Keratinocyte (primary cell): ENCODE results near the gene KIF16B. TPM values are rescaled to one million over a fixed set of nuclear protein-coding genes. Genes with fewer than 3 reads are reported as not detected.

Source experiments
- DNase-seq: peaks from one replicate; pipeline ENCODE4 v3.0.0-alpha.2; 2011; ENCODE audit warnings: low read depth, missing footprints, low spot score
- FAIRE-seq: peaks from 2 replicates; lab custom pipeline; 2011; peaks lifted over from hg19 to GRCh38; lab: Jason Lieb, UNC
- H2AFZ ChIP-seq: 2 replicates; pipeline ENCODE4 v1.6.0; 2012; ENCODE audit warnings: low read length, control low read depth, inconsistent platforms; ENCODE audit not compliant: control insufficient read depth
- H3K27ac ChIP-seq: 2 replicates; pipeline ENCODE4 v1.5.1; 2011; ENCODE audit warnings: low read length; ENCODE audit not compliant: control insufficient read depth, insufficient read depth
- H3K27me3 ChIP-seq: 3 replicates; pipeline ENCODE4 v1.6.0; 2011; ENCODE audit warnings: low read length; ENCODE audit not compliant: control insufficient read depth, insufficient read depth; ENCODE audit errors: extremely low read depth
- H3K36me3 ChIP-seq, 2 experiments: 2 replicates in 1 of 2; 3 replicates in 1 of 2; pipeline ENCODE4 v1.5.1; 2011; ENCODE audit warnings: low read length in 2 of 2, mild to moderate bottlenecking in 1 of 2; ENCODE audit not compliant: control insufficient read depth in 2 of 2, insufficient read depth in 2 of 2; ENCODE audit errors: extremely low read depth in 1 of 2
- H3K4me1 ChIP-seq: 3 replicates; pipeline ENCODE4 v1.5.1; 2011; ENCODE audit warnings: low read length; ENCODE audit not compliant: control insufficient read depth, insufficient read depth; ENCODE audit errors: extremely low read depth
- H3K4me2 ChIP-seq: 3 replicates; pipeline ENCODE4 v1.6.0; 2011; ENCODE audit warnings: low read depth, low read length; ENCODE audit not compliant: control insufficient read depth, insufficient read depth; ENCODE audit errors: extremely low read depth
- H3K4me3 ChIP-seq, 3 experiments: fragments of 200-600 bp in 1 of 3; sonication (generic) in 1 of 3; 2 replicates in 2 of 3; 3 replicates in 1 of 3; pipeline ENCODE4 v1.5.1; 2011 to 2016; ENCODE audit warnings: low read length in 3 of 3, mild to moderate bottlenecking in 3 of 3, control low read depth in 2 of 3, inconsistent platforms in 1 of 3, low read depth in 1 of 3, mixed read lengths in 1 of 3, mixed run types in 1 of 3, moderate library complexity in 1 of 3; ENCODE audit not compliant: control insufficient read depth in 2 of 3, insufficient read depth in 2 of 3; ENCODE audit errors: extremely low read depth in 1 of 3
- H3K79me2 ChIP-seq: 2 replicates; pipeline ENCODE4 v1.6.0; 2012; ENCODE audit warnings: low read length; ENCODE audit not compliant: control insufficient read depth, insufficient read depth
- H3K9ac ChIP-seq: 3 replicates; pipeline ENCODE4 v1.6.0; 2011; ENCODE audit warnings: low read length; ENCODE audit not compliant: control insufficient read depth, insufficient read depth; ENCODE audit errors: extremely low read depth
- H3K9me1 ChIP-seq: 3 replicates; pipeline ENCODE4 v1.6.0; 2011; ENCODE audit warnings: low read length; ENCODE audit not compliant: control insufficient read depth, insufficient read depth; ENCODE audit errors: extremely low read depth
- H3K9me3 ChIP-seq: 2 replicates; pipeline ENCODE4 v1.5.1; 2012; ENCODE audit warnings: low read depth, low read length; ENCODE audit not compliant: control insufficient read depth
- H4K20me1 ChIP-seq: 3 replicates; pipeline ENCODE4 v1.6.0; 2011; ENCODE audit warnings: low read length; ENCODE audit not compliant: control insufficient read depth, insufficient read depth; ENCODE audit errors: extremely low read depth
- EZH2 ChIP-seq: IDR thresholded peaks from one replicate; pipeline ENCODE4 v1.6.1; 2012; ENCODE audit warnings: inconsistent platforms, mild to moderate bottlenecking, low read length, moderate library complexity
- dilution Hi-C: fragments of 300-500 bp; cut with MboI; formaldehyde crosslinking; loops from one replicate; pipeline ENCODE4 v1.7.0; 2020; ENCODE audit warnings: low sequenced_read_pairs; ENCODE audit not compliant: extremely low pct_ligation_motif_present
- polyA plus RNA-seq, 5 experiments: library from polyadenylated mRNA; depleted of rRNA in 3 of 5; stranded (reverse) in 3 of 5; stranded (forward) in 1 of 5; unstranded in 1 of 5; fragments of >200 nt; gene quantifications; 1 replicate in 1 of 5; 2 replicates in 3 of 5; 3 replicates in 1 of 5; pipeline versions ENCODE4 v1.2.1 to v1.2.3, GENCODE V29; 2011 to 2012; ENCODE audit warnings: missing spikeins in 2 of 5, low read depth in 1 of 5, low replicate concordance in 1 of 5
- TF ChIP-seq, protein P1 (sequence below), 3 experiments: IDR thresholded peaks in 1 of 3; conservative IDR thresholded peaks in 1 of 3; optimal IDR thresholded peaks in 1 of 3; 2 replicates in 2 of 3; 3 replicates in 1 of 3; pipeline versions ENCODE3 to v1.5.1; 2011; ENCODE audit warnings: low read length in 3 of 3, mild to moderate bottlenecking in 3 of 3, moderate library complexity in 2 of 3, control low read depth in 1 of 3, inconsistent platforms in 1 of 3; ENCODE audit not compliant: insufficient read depth in 2 of 3; ENCODE audit errors: extremely low read depth in 1 of 3

KIF16B gene
- polyA plus RNA-seq, 1 donor (not counting 4 experiments of a cell fraction or from before 2014, with no cell fraction given), result 16.1 TPM

DNA sequence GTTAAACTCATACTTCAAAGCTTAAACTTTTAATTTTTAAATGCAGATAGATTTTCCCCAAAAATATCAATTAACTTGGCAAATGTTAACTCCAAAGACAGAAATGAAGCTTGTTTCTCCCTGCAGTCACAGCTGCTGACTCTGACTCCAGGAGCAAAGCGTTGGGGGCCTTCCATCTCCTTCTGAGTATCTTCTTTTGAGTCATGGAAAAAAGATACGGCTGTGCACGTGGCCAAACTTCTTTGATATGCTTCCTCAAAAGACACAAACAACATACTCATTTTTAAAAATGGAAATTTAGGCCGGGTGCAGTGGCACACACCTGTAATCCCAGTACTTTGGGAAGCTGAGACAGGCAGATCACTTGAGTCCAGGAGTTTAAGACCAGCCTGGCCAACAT, 28.3 kb downstream of the KIF16B start:
- H3K4me3 ChIP-seq, result no peak overlapping the region
- no peak overlapping the region for H3K4me2 ChIP-seq
- H2AFZ ChIP-seq, result no peak overlapping the region
- dilution Hi-C loops, result no loop called here
- TF ChIP-seq, protein P1, sequence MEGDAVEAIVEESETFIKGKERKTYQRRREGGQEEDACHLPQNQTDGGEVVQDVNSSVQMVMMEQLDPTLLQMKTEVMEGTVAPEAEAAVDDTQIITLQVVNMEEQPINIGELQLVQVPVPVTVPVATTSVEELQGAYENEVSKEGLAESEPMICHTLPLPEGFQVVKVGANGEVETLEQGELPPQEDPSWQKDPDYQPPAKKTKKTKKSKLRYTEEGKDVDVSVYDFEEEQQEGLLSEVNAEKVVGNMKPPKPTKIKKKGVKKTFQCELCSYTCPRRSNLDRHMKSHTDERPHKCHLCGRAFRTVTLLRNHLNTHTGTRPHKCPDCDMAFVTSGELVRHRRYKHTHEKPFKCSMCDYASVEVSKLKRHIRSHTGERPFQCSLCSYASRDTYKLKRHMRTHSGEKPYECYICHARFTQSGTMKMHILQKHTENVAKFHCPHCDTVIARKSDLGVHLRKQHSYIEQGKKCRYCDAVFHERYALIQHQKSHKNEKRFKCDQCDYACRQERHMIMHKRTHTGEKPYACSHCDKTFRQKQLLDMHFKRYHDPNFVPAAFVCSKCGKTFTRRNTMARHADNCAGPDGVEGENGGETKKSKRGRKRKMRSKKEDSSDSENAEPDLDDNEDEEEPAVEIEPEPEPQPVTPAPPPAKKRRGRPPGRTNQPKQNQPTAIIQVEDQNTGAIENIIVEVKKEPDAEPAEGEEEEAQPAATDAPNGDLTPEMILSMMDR (optimal IDR thresholded peaks at IDR 0.05 in 1 of 3, IDR thresholded peaks at IDR 0.05 in 1 of 3, conservative IDR thresholded peaks at IDR 0.05 in 1 of 3; ENCODE audit: extremely low read depth in 1 of 3, insufficient read depth in 2 of 3, low read length in 3 of 3), result no peak
- no peak for TF ChIP-seq EZH2
- no peaks in the 10 kb centered on the region for H4K20me1 ChIP-seq
- H3K9me1 ChIP-seq, result peaks cover 2% of the 10 kb centered on the region
- H3K9ac ChIP-seq, result no peak overlapping the region
- DNase-seq (no peak), FAIRE-seq (no peak)
- no peaks in the 10 kb centered on the region for H3K4me1 ChIP-seq
- H3K27me3 ChIP-seq, result no peaks in the 10 kb centered on the region
- no peaks in the 10 kb centered on the region for H3K36me3 ChIP-seq
- H3K9me3 ChIP-seq, result no peaks in the 10 kb centered on the region
- H3K27ac ChIP-seq, result no peak overlapping the region
- H3K79me2 ChIP-seq, result peaks cover 49% of the 10 kb centered on the region

GRCh38 chr20:16542477-16542876, 30.8 kb downstream of the KIF16B start:
- Histone ChIP-seq H3K4me1 (no peaks in the 10 kb centered on the region), H3K36me3 (no peaks in the 10 kb centered on the region), H3K4me2 (no peak overlapping the region), H2AFZ (no peak overlapping the region), H3K27ac (no peak overlapping the region), H4K20me1 (no peaks in the 10 kb centered on the region), H3K9ac (no peak overlapping the region), H3K9me3 (no peaks in the 10 kb centered on the region), H3K79me2 (peaks cover 42% of the 10 kb centered on the region), H3K27me3 (no peaks in the 10 kb centered on the region), H3K9me1 (peaks cover 2% of the 10 kb centered on the region), H3K4me3 (no peak overlapping the region)
- TF ChIP-seq, protein P1 (optimal IDR thresholded peaks at IDR 0.05 in 1 of 3, IDR thresholded peaks at IDR 0.05 in 1 of 3, conservative IDR thresholded peaks at IDR 0.05 in 1 of 3; ENCODE audit: extremely low read depth in 1 of 3, insufficient read depth in 2 of 3, low read length in 3 of 3), result no peak
- TF ChIP-seq EZH2, result no peak
- FAIRE-seq (no peak), DNase-seq (no peak)
- dilution Hi-C loops, result no loop called here
